SK-N-SH (cell line): ENCODE data around the gene PIH1D1. TPM values are rescaled to one million over a fixed set of nuclear protein-coding genes. Genes with fewer than 3 reads are reported as not detected.
A peak's percentile ranks its signal among the peaks of the same experiment; 100 is the strongest.

Experiments used
- CTCF ChIP-seq: fragments of 200-600 bp; sonication (generic); IDR thresholded peaks from 2 replicates; pipeline ENCODE4 v1.6.1; 2017; ENCODE audit warnings: antibody characterized with exemption, mild to moderate bottlenecking, moderate library complexity
- EP300 ChIP-seq, 2 experiments: IDR thresholded peaks; 2 replicates each; pipeline versions ENCODE4 v1.4.0 to v1.6.1; 2012; ENCODE audit warnings: borderline replicate concordance in 1 of 2, low read depth in 1 of 2, low read length in 1 of 2
- FOSL2 ChIP-seq: IDR thresholded peaks from 2 replicates; pipeline ENCODE4 v1.4.0; 2012; ENCODE audit warnings: low read depth, mild to moderate bottlenecking, moderate library complexity, borderline replicate concordance
- FOXJ3 ChIP-seq: sonication (generic); formaldehyde crosslinking; IDR thresholded peaks from 2 replicates; pipeline ENCODE4 v1.5.1; 2020; ENCODE audit warnings: mild to moderate bottlenecking, missing genetic modification reagents
- GABPA ChIP-seq: IDR thresholded peaks from 2 replicates; pipeline ENCODE4 v1.4.0; 2012; ENCODE audit warnings: low read depth, mild to moderate bottlenecking
- GATA2 ChIP-seq: sonication (generic); formaldehyde crosslinking; IDR thresholded peaks from 2 replicates; pipeline ENCODE4 v1.5.0; 2020; ENCODE audit warnings: mild to moderate bottlenecking, missing genetic modification reagents
- JUND ChIP-seq: IDR thresholded peaks from 2 replicates; pipeline ENCODE4 v1.4.0; 2012
- MAX ChIP-seq: IDR thresholded peaks from 2 replicates; pipeline ENCODE4 v1.4.0; 2012; ENCODE audit warnings: low read depth
- MEF2A ChIP-seq: IDR thresholded peaks from 2 replicates; pipeline ENCODE4 v1.4.0; 2012; ENCODE audit warnings: low read depth, borderline replicate concordance
- MXI1 ChIP-seq: IDR thresholded peaks from 2 replicates; pipeline ENCODE4 v1.6.1; 2012; ENCODE audit warnings: mild to moderate bottlenecking, low read depth, low read length, improper control_type of control experiment
- NFIC ChIP-seq: IDR thresholded peaks from 2 replicates; pipeline ENCODE4 v1.4.0; 2012; ENCODE audit warnings: borderline replicate concordance
- NRF1 ChIP-seq: IDR thresholded peaks from 2 replicates; pipeline ENCODE4 v1.6.1; 2012; ENCODE audit warnings: low read depth, mild to moderate bottlenecking, low read length
- RAD21 ChIP-seq: IDR thresholded peaks from 2 replicates; pipeline ENCODE4 v1.6.1; 2012; ENCODE audit warnings: mild to moderate bottlenecking, low read length
- RCOR1 ChIP-seq: fragments of 150-350 bp; IDR thresholded peaks from 2 replicates; pipeline ENCODE4 v1.6.1; 2017; ENCODE audit warnings: antibody characterized with exemption, low read length
- SMC3 ChIP-seq: IDR thresholded peaks from 2 replicates; pipeline ENCODE4 v1.6.1; 2012; ENCODE audit warnings: low read depth, low read length, improper control_type of control experiment
- TAF1 ChIP-seq: IDR thresholded peaks from 2 replicates; pipeline ENCODE4 v1.6.1; 2012; ENCODE audit warnings: low read depth, mild to moderate bottlenecking, low read length, moderate library complexity, borderline replicate concordance
- TCF12 ChIP-seq: IDR thresholded peaks from 2 replicates; pipeline ENCODE4 v1.4.0; 2012
- TEAD4 ChIP-seq: IDR thresholded peaks from 2 replicates; pipeline ENCODE4 v1.4.0; 2012; ENCODE audit warnings: mild to moderate bottlenecking, borderline replicate concordance; ENCODE audit not compliant: insufficient read depth
- USF1 ChIP-seq: IDR thresholded peaks from 2 replicates; pipeline ENCODE4 v1.4.0; 2012; ENCODE audit warnings: low read depth, borderline replicate concordance
- polyA plus RNA-seq, 3 experiments: library from polyadenylated mRNA; depleted of rRNA; stranded (reverse); fragments of >200 nt; gene quantifications; 2 replicates each; pipeline ENCODE4 v1.2.3, GENCODE V29; 2012
- TF ChIP-seq, protein P1 (sequence below): IDR thresholded peaks from 2 replicates; pipeline ENCODE4; 2012
- TF ChIP-seq, protein P2 (sequence below): fragments of 150-350 bp; IDR thresholded peaks from 2 replicates; pipeline ENCODE4 v1.6.1; 2016; ENCODE audit warnings: mild to moderate bottlenecking, low read depth, low read length

PIH1D1 gene
- polyA plus RNA-seq, 1 of the 3 experiments (the other 2 are of a cell fraction): 157 TPM

DNA sequence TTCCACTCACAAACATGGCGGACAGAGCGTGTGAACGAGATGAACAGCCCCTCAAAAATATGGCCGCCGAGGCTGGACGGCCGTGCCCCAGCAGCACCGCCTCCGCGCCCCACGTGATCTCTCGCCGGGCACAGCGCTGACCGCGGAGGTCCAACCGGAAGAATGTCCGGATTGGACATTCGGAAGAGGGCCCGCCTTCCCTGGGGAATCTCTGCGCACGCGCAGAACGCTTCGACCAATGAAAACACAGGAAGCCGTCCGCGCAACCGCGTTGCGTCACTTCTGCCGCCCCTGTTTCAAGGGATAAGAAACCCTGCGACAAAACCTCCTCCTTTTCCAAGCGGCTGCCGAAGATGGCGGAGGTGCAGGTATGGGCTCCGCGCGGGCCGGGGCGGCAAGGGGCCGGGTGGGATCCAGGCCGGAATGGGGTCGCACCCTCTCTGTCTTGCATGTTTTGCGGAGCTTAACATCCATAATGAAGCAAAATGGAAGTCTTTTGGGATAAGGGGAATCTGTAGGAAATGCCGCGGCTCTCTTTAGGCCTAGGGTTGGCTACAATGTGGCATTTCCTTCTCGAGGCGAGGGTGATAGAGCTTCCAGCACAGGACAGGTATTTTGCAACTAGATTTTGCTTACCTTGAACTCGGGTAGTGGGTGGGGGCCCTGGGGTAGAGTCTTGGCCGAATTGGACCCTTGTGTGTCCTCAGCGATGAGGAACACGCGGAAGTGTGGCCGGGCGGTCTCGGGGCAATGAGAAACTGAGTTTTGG is 35.8 kb upstream of the PIH1D1 start, which contains the start of gene RPL13A (continued):
- TF ChIP-seq CTCF: no peak
- TF ChIP-seq RCOR1: no peak
- peak; percentile 51 for TF ChIP-seq MXI1
- TF ChIP-seq FOXJ3 (CRISPR knock-in tag): no peak
- no peak for TF ChIP-seq MEF2A
- TF ChIP-seq GATA2 (CRISPR knock-in tag): no peak
- peak; percentile 96 for TF ChIP-seq NRF1
- TF ChIP-seq, protein P1, sequence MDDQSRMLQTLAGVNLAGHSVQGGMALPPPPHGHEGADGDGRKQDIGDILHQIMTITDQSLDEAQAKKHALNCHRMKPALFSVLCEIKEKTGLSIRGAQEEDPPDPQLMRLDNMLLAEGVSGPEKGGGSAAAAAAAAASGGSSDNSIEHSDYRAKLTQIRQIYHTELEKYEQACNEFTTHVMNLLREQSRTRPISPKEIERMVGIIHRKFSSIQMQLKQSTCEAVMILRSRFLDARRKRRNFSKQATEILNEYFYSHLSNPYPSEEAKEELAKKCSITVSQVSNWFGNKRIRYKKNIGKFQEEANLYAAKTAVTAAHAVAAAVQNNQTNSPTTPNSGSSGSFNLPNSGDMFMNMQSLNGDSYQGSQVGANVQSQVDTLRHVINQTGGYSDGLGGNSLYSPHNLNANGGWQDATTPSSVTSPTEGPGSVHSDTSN: no peak
- TF ChIP-seq MAX: peak; percentile 46; the same call in 1 of the 2 replicates
- TF ChIP-seq TEAD4: no peak
- no peak for TF ChIP-seq RAD21
- no peak for TF ChIP-seq SMC3
- no peak for TF ChIP-seq NFIC
- TF ChIP-seq FOSL2: no peak
- TF ChIP-seq GABPA: peak; percentile 82
- TF ChIP-seq TCF12: no peak
- peak; percentile 99 for TF ChIP-seq USF1
- TF ChIP-seq, protein P2, sequence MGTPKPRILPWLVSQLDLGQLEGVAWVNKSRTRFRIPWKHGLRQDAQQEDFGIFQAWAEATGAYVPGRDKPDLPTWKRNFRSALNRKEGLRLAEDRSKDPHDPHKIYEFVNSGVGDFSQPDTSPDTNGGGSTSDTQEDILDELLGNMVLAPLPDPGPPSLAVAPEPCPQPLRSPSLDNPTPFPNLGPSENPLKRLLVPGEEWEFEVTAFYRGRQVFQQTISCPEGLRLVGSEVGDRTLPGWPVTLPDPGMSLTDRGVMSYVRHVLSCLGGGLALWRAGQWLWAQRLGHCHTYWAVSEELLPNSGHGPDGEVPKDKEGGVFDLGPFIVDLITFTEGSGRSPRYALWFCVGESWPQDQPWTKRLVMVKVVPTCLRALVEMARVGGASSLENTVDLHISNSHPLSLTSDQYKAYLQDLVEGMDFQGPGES: no peak
- TF ChIP-seq JUND: no peak
- peak; percentile 99 for TF ChIP-seq TAF1
- no peak for TF ChIP-seq EP300 (IDR thresholded peaks at IDR 0.05; ENCODE audit: borderline replicate concordance in 1 of 2, low read depth in 1 of 2, low read length in 1 of 2)
